Suppressor macrophage (primary cell): Measurements from ENCODE around the gene TEDC2.
"Not testable (repeated sequence)": the region's sequence is repeated elsewhere in the genome, so short reads cannot be mapped to it uniquely, and the experiment has no call there.

Experiments
- DNase-seq, 4 experiments: peaks; one replicate each; pipeline ENCODE4 v3.0.0-alpha.2; 2020 to 2022
- total RNA-seq, 17 experiments: gene quantifications; one replicate each; lab custom pipeline; 2026; ENCODE audit warnings: mixed read lengths in 6 of 17, inconsistent platforms in 3 of 17; lab: John Stamatoyannopoulos, UW

TEDC2 gene, protein sequence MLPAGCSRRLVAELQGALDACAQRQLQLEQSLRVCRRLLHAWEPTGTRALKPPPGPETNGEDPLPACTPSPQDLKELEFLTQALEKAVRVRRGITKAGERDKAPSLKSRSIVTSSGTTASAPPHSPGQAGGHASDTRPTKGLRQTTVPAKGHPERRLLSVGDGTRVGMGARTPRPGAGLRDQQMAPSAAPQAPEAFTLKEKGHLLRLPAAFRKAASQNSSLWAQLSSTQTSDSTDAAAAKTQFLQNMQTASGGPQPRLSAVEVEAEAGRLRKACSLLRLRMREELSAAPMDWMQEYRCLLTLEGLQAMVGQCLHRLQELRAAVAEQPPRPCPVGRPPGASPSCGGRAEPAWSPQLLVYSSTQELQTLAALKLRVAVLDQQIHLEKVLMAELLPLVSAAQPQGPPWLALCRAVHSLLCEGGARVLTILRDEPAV
- 0.08 to 6.1 (median 1.7) reads per million in 17 experiments for total RNA-seq

DNA sequence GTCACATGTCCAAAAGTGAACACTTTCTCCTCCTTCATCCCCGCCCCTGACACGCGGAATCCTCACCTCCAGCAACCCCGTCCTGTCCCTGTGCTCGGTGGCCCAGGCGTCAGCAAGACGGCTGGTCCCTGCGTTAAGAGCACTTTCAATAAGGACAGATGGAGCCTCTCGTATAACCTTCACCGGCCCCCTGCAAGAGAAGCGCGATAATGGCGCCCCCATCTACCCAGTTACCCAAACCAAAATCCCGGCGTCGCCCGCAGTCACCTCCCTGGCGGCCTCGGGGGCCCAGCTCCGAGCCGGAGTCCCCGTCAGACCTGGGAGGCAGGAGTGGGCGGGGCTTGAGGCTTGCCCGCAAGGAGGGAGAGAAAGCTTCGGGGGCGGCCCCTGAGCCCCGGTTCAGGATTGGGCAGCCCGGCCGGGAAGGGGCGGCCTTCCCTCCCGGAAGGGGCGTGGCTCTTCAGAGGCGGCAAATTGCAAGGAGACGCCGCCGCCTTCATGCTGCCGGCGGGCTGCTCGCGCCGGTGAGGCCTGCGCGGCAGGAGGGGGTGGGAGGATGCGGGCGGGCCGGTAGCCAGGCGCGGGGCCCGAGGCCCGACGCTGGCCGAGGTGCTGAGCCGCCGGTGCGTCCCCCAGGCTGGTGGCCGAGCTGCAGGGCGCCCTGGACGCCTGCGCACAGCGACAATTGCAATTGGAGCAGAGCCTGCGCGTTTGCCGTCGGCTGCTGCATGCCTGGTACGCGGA lies at the start of gene TEDC2:
TSS of gene TEDC2 (plus strand) at position 463 of the 744 bp plus-strand sequence. CDS start at position 499, 36 bp downstream.
- DNase-seq: peak; percentile 95 to 98 (median 97)

DNA sequence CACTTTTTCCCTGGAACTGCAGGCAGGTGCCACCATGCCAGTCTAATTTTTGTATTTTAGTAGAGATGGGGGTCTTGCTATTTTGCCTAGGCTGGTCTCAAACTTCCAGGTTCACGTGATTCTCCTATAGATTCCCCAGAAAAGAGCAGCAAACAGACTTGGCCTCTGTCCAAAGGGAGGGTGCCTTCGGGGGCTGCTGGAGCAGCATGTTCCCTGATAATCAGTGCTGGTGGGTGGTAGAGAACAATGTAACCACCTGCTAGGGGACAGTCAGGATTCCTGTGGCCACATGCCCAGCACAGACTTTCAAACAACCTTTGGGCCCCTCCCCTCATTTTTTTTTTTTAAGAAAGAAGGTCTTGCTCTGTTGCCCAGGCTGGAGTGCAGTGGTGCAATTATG lies 44.8 kb upstream of the TEDC2 start:
- no peak for DNase-seq

DNA sequence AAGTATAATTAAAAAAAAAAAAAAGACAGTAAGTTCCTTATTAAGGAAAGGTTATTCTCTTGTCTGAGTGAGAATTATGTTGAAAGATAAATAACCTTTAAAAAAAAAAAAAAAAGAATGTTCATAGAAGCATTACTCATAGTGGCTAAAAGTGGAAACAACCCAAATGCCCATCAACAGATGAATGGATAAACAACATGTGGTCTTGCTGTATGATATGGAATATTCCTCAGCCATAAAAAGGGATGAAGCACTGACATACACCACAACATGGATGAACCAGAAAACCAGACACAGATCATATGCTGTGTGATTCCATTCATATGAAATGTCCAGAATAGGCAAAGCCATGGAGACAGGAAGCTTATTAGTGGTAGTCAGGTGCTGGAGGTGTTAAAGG lies 39.9 kb upstream of the TEDC2 start:
- DNase-seq: peak in 1 of 4 experiments; percentile 36

DNA sequence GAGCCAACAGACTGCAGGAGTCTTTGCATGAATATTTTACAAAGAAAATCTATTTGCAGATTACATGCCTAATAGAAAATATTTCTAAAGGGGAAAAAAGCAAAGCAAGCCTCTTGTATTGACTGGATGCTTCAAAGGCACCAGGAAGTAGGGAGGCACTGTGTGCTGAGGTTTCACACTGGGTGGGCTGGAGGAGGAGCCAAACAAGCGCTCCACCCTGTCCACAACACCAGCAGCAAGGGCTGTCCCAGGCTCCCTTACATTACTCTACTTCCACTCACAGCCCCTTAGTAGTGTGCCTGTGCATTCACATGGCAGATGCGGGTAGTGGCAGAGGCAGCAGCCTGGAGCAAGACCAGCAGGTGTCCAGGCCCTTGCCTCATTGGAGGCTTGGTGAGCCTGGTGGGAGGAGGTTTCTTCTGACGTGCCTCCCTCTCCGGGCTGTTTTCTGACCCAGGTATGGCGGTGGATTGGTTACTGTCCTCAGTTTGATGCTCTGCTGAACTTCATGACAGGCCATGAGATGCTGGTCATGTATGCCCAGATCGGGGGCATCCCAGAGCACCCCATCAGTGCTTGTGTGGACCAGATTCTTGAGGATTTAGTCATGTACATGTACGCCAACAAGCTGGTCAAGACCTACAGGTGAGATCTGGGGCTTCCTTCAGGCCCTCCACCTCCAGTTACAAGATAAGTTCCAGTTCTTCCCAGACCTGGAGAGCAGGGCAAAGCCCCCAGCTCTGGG lies 37.6 kb upstream of the TEDC2 start:
- no peak for DNase-seq

DNA sequence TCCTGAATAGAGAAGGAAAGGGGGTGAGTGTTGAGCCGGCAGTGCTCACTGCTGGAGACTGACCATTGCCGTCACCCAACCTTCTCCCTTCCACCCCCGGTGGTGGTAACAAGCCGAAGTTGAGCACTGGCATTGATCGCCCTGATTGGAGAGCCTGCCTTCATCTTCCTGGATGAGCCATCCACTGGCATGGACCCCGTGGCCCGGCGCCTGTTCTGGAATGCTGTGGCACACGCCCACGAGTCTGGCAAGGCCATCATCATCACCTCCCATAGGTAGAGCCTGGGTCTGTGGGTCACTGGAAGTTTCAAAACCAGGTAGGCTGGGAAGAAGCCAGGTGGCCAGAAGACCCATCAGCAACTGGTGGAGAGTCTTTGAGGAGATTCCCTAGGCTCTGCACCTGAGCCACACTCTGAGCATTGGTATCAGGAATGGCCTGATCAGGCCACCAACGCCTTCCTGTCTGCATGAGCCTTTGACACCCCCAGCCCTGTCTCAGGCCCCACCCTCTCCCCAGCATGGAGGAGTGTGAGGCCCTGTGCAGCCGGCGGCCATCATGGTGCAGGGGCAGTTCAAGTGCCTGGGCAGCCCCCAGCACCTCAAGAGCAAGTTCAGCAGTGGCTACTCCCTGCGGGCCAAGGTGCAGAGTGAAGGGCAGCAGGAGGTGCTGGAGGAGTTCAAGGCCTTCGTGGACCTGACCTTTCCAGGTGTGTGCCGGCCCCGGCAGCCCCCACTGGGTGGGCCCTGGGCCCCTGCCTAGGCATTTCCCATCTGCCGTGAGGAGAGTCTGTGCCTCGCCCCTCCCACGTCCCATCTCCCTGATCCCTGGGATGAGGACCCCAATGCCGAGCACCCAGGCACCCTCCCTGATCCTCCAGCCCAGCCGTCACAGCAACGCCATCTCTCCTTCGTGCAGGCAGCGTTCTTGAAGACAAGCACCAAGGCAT lies 35.6 kb upstream of the TEDC2 start:
- DNase-seq: no peak

DNA sequence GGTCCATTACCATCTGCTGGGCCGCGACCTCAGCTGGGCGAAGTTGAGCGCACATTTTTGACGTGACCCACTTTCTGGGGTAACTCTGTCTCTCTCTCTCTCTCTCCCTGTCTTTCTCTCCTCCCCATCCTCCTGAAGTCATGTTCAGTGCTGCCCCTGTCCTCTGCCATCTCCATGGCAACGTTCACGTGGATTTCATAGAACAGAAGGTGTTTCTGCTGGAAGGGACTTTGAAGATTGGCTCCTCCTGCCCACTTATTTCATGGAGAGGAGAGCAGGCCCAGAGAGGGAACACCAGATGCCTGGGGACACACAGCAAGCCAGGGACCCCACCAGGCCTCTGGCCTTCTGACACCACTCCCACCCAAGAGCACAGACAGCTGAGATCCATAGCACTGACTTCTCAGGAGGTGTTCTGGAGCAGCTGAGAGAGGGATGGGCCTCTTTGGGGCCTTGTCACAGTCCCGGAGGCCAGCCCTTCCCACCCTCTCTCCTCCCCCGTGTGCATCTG lies 34.8 kb upstream of the TEDC2 start:
- DNase-seq: no peak

DNA sequence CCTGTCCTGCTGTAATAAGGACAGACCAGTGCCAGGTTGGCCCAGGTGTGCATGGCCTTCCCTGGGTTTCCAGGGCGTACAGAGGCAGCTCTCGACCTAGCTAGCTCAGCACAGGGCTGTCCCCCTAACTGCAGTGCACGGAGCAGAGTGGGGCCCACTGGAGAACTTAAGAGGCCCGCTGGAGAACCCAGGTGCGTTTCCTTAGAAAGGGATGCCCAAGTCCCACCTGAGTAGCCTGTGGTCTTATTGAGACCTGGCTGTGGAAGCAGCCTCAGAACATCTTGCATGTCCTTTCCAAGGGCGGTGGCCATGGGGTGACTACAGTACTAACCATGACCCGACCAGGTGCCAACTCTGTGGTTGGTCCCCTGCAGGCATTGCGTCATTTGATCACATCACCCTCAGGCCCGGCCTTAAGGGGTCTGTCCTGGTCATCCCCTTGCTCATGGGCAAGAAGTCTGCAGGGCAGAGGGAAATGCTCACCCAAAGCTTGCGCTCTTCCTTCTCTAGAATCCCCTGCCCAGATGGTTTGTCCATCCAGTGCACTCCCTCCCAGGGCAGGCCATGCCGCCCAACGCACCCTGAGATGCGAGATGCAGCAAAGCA lies 34.0 kb upstream of the TEDC2 start:
- no peak for DNase-seq

DNA sequence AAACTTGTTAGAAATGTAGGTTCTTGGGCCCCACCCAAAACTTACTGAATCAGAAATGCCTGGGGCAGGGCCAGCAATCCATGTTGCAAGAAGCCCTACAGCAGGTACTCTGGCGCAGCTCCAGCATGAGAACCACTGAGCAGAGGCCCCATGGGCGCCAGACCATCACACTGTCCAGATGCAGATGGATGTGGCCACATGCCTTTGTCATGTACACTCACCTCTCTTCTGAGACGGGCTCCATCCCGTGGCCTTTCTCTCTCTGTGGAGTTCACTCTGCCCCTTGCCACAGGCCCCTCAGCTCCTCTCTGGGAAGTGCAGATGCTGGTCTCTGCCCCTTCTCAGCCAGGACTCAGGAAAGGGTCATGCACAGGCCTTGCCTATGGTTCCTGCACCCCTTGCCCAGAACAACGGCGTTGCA lies 33.0 kb upstream of the TEDC2 start:
- DNase-seq: no peak

DNA sequence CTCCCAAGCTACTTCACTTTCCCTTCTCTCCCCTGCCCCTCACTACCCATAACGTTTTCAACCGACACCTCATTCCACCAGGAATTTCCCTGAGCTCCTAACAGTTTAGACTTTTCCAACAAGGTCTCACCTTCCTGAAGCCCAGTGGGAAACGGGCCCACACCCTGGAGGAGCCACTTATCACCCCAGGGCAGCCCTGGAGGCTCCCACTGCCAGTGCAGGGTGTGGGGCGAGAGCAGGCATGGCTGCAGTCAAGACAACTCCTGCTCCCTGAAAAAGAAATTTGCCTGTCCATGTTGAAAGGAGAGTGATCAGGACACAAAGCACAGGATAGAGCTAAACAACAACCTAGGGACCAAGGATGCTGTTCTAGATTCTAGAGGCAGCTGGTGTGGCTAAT lies 32.4 kb upstream of the TEDC2 start:
- no peak for DNase-seq

DNA sequence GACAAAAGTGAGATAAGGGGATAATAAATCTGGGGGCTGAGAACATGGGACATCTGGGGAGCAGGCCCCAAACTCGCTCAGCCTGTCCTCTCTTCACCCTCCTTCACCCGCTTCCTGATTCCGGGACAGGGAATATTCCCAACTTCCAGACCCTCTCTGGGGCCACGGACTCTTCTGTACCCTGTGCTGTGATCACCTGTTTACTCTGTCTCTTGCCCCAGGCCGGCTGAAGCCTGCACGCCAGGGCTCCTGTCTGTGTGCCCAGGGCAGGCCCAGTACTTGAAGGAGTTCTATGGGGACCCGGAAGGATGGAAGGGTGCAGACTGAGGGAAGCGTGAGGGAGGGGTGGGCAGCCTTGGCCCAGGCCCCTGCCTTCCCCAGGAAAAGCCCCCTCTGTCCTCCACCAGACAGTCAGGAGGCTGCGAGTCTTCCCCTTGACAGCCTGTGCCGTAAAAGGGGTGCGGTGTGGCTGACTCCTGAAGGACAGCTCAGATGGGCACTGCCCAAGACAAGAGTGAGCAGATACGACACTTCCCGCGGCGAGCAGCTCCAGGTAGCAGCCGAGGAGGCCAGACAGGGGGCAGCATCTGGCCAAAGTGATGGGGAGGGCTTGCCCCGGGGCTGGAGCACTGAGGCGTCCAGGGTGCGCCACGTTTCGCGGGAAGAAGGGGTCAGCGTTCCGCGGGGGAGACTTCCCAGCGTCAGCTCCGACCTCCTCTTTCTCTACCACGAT lies 31.7 kb upstream of the TEDC2 start:
- DNase-seq: peak in 2 of 4 experiments; percentile 7 to 30

DNA sequence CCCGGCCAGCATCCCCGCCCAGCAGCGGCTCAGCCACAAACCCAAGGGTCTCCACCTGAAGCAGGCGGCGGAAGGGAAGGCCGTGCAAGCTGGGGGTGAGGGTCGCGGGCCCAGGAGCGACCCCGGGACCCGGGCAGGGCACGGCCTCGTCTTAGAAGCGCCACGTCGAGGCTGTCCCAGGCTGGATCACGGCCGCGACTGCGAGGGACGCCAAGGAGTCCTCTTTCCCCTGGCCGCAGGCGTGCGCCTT lies 31.2 kb upstream of the TEDC2 start:
- DNase-seq: no peak

DNA sequence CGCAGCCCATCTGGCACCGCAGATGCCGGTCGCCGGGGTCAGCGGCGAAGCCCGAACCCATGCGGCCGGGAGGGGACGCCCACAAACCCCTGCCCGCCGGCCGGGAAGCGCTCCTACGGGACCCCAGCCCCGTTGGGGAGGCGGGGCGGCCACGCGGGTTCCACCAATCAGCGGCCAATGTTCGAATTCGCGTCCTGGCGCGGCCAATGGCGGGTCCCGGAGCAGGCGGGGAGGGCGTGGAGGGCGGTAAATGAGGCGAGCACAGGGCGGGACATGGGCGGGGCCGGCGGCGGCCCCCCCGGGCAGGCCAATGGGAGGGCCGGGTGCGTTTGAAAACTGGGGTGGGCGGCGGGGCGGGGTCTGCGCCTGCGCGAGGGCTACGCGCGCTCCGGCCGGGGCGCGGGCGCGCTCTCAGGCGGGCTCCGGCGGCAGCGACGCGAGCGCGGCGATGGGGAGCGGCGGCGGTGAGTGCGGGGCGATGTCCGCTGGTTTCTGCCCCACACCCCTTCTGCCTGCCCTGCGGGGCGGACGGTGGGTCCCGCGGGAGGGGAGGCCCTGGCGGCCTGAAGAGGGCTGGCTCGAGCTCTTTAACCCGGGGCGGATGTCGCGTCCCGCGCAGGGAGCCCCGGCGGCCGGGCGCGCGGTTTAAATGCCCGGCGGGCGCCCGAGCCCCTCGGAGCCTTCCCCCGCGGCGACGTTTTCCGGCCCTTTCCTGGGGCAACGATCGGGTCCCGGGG lies 30.7 kb upstream of the TEDC2 start, which contains the start of gene CCNF:
TSS of gene CCNF (plus strand) at position 414 of the 737 bp plus-strand sequence. CDS start at position 449, 35 bp downstream.
- peak; percentile 96 to 99 (median 98) for DNase-seq

DNA sequence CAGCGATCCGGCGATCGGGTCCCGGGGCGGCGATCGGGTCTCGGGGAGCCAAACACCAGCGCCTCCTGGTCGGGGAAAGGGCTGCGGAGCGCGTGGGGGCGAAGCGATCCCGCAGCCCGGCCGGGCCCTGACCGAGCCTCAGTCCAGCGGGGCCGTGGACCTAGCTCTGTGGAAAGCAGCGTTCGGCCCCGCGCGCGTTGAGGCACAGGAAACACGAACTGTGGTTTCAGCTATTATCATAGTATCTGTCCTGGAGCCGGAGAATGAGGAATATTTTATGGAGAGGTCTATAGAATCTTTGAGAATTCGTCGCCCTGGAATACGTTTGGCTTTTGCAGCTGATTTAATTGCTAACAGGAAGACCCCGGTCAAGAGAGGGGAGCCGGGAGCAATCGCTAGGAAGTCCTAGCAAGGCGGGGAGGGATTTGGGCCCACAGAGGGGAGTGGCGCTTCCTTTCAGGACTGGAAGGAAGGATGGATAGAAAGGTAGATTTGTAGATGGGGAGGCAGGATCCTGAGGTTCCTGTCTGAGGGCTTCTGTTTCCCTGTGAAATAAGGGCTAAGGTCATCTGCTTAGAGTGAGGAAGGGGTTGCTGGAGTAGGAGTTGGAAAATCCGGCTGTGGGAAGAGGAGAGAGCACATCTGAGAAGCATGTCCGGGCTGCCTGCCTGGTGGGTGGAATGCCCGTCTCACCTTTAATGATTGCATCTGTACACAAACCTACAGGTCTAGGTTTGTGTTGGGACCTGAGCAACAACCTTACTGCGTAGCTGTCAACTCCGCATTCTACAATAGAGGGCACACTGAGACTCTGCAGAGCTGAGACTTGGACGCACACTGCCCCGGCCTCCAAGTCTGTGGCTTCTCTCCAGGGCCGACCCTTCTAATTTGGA lies 29.9 kb upstream of the TEDC2 start:
- peak in 3 of 4 experiments; percentile 18 to 32 (median 26) for DNase-seq

DNA sequence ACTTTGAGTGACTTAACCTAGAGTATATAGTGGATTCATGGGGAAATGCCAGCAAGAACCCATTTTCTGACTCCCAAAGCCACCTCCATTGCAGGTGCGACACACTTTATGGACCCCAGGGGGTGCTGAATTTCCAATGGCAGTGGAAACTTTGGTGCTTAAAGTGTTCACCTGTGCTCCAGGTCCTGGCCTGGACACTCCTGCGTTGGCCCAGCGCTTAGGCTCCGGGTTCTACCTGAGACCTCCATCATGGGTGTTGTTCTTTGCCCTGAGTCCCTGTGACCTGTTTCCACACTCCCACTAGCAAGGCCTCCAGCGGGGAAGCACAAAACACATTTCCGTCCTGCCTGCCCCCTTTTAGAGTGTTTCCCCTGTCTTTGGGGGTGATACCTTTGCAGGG lies 27.6 kb upstream of the TEDC2 start:
- no peak for DNase-seq

DNA sequence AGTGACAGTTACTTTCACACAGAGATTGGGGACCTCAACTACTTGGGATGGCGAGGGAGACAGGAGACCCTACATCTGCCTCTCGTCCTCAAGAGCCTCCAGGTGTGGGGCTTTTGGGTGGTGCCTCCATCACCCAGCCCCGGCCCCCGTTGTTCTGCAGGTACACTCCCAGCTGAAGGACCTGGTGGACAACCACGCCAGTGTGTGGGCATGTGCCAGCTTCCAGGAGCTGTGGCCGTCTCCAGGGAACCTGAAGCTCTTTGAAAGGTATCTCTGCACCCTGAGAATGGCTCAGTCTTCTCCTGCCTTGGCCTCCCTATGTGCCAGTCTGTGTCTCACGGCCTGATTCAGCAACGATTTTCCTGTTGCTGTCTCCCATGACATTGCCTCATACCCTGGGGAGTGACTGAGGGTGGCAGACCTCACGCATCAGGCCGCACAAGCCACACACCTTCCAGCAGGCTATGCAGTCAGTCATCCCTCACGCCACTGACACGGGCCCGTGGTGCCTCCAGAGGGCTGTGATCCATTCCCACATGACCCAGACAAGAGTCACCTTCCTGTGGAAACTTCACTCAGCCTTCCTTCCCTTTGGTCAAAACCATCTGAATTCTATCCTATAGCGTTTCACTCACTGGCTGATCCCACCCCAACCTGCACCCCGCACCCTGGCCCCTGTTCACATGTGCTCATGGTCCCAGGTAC lies 27.0 kb upstream of the TEDC2 start:
- DNase-seq: peak in 1 of 4 experiments; percentile 18

DNA sequence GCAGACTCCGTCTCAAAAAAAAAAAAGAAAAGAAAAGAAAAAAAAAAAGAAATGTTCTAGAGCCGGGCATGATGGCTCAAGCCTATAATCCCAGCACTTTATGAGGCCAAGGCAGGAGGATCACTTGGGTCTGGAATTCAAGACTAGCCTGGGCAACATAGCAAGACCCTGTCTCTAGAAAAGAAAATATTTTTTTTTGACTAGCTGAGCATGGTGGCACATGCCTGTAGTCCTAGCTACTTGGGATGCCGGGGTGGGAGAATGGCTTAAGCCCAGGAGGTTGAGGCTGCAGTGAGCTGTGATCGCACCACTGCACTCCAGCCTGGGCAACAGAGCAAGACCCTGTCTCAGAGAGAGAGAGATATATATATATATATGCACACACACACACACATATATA lies 24.7 kb upstream of the TEDC2 start:
- not testable (repeated sequence) for DNase-seq

DNA sequence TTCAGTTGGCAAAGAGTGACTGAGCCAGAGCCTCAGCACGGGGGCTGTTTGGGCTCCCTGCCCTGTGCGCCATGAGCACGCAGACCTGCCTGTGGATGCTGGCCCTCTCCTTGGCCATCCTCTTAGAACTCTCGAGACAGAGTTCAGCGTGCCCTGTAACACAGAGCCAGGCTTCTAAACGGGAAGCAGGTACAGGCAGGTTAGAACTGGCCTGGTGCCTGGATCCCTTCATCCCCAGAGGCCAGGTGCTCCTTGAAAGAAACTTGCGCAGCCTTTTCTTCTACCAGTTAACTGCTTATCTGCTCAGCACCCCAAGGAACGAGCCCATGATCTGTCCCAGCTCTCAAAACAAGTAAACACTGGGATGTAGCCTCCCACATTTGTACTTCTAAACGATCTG lies 23.8 kb upstream of the TEDC2 start:
- no peak for DNase-seq
